GM19239 (cell line): Measurements from ENCODE around the gene EPS8L1.
"Not testable (repeated sequence)": the region's sequence is repeated elsewhere in the genome, so short reads cannot be mapped to it uniquely, and the experiment has no call there.

Experiments used
- DNase-seq: peaks from one replicate; pipeline ENCODE4 v3.0.0; 2011; ENCODE audit warnings: low spot score; ENCODE audit not compliant: insufficient read length
- FAIRE-seq: peaks from 2 replicates; lab custom pipeline; 2011; peaks lifted over from hg19 to GRCh38; lab: Jason Lieb, UNC

The EPS8L1 gene

GRCh38 chr19:55047951-55048350 is 27.7 kb upstream of the EPS8L1 start:
- FAIRE-seq: no peak
- DNase-seq: no peak

- DNase-seq: no peak
- FAIRE-seq: no peak
Observed at GRCh38 chr19:55048446-55048845, 27.2 kb upstream of the EPS8L1 start.

- FAIRE-seq (no peak), DNase-seq (no peak)
Observed at GRCh38 chr19:55050749-55051532, 24.7 kb upstream of the EPS8L1 start.

GRCh38 chr19:55053735-55054134 is 21.9 kb upstream of the EPS8L1 start:
- no peak for DNase-seq
- FAIRE-seq: no peak

- no peak for FAIRE-seq
Observed at GRCh38 chr19:55056827-55057226, 18.8 kb upstream of the EPS8L1 start.

GRCh38 chr19:55058781-55059610 is 16.7 kb upstream of the EPS8L1 start:
- FAIRE-seq (no peak), DNase-seq (no peak)

More at GRCh38 chr19:55056827-55057226, 18.8 kb upstream of the EPS8L1 start:
- no peak for DNase-seq

GRCh38 chr19:55060287-55060686 is 15.4 kb upstream of the EPS8L1 start:
- DNase-seq, FAIRE-seq: not testable (repeated sequence)

- FAIRE-seq: peak; percentile 95
- peak; percentile 98 for DNase-seq
Observed at GRCh38 chr19:55062735-55063491, 12.8 kb upstream of the EPS8L1 start, which contains the start of gene RDH13. RDH13 (minus strand) TSS chr19:55063148; CDS start chr19:55063032, 116 bp downstream.

- DNase-seq (no peak), FAIRE-seq (no peak)
Observed at GRCh38 chr19:55063492-55063843, 12.2 kb upstream of the EPS8L1 start.

GRCh38 chr19:55065516-55065915 is 10.2 kb upstream of the EPS8L1 start:
- not testable (repeated sequence) for DNase-seq, FAIRE-seq

GRCh38 chr19:55066107-55066709 is 9.5 kb upstream of the EPS8L1 start:
- DNase-seq (no peak), FAIRE-seq (no peak)

GRCh38 chr19:55067869-55068268 is 7.8 kb upstream of the EPS8L1 start:
- DNase-seq (no peak), FAIRE-seq (no peak)

GRCh38 chr19:55068950-55069864 is 6.5 kb upstream of the EPS8L1 start:
- FAIRE-seq (peak; percentile 55), DNase-seq (no peak)

GRCh38 chr19:55069865-55070197 is 5.8 kb upstream of the EPS8L1 start:
- DNase-seq (no peak), FAIRE-seq (no peak)

GRCh38 chr19:55070466-55071128 is 5.1 kb upstream of the EPS8L1 start:
- DNase-seq (no peak), FAIRE-seq (no peak)

- FAIRE-seq: no peak
- DNase-seq: no peak
Observed at GRCh38 chr19:55071129-55071502, 4.6 kb upstream of the EPS8L1 start.

- FAIRE-seq (no peak), DNase-seq (no peak)
Observed at GRCh38 chr19:55071913-55072312, 3.8 kb upstream of the EPS8L1 start.

- no peak for FAIRE-seq
- DNase-seq: no peak
Observed at GRCh38 chr19:55076321-55076720, 652 bp downstream of the EPS8L1 start.

GRCh38 chr19:55077106-55077505 is 1.4 kb downstream of the EPS8L1 start:
- FAIRE-seq: no peak
- no peak for DNase-seq
